Measurements from ENCODE around the gene MYL2. TPM values are rescaled to one million over a fixed set of nuclear protein-coding genes. Genes with fewer than 3 reads are reported as not detected.

Gene MYL2
- total and polyA plus RNA-seq, 12 donors: 9,270 to 56,186 (median 26,130) TPM

DNA sequence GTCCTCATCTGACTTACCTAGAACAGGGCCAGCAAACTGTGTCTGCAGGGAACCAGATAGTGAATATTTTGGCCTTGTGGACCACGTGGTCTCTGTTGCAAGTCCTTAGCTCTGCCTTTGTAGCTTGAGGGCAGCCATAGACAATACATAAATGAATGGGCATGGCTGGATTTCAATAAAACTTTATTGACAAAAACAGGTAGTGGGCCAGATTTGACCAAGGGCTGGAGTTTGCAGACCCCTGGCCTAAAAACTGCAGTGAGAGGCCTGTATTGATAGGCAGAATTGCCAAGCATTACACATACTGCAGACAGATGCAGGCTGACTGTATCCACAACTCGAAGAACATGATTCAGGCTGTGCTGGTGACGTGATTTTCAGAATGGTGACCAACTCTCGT, 48.3 kb downstream of the MYL2 start:
- DNase-seq (no peak), ATAC-seq (no peak)
- 59 to 74% methylated on average over 4 of the region's 4 CpGs for WGBS, 2 donors
- intact Hi-C loops (cut with DNase I): no loop called here
- Histone ChIP-seq H3K9me3 (peaks cover 0 to 4% (median 0%) of the 10 kb centered on the region in 11 donors), H3K4me3 (no peak overlapping the region), H3K27me3 (no peaks in the 10 kb centered on the region), H3K36me3 (no peaks in the 10 kb centered on the region), H3K27ac (no peak overlapping the region), H3K4me1 (peaks cover 0 to 8% (median 0%) of the 10 kb centered on the region in 9 donors)
- TF ChIP-seq, protein P1, sequence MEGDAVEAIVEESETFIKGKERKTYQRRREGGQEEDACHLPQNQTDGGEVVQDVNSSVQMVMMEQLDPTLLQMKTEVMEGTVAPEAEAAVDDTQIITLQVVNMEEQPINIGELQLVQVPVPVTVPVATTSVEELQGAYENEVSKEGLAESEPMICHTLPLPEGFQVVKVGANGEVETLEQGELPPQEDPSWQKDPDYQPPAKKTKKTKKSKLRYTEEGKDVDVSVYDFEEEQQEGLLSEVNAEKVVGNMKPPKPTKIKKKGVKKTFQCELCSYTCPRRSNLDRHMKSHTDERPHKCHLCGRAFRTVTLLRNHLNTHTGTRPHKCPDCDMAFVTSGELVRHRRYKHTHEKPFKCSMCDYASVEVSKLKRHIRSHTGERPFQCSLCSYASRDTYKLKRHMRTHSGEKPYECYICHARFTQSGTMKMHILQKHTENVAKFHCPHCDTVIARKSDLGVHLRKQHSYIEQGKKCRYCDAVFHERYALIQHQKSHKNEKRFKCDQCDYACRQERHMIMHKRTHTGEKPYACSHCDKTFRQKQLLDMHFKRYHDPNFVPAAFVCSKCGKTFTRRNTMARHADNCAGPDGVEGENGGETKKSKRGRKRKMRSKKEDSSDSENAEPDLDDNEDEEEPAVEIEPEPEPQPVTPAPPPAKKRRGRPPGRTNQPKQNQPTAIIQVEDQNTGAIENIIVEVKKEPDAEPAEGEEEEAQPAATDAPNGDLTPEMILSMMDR (IDR thresholded peaks at IDR 0.05): no peak

DNA sequence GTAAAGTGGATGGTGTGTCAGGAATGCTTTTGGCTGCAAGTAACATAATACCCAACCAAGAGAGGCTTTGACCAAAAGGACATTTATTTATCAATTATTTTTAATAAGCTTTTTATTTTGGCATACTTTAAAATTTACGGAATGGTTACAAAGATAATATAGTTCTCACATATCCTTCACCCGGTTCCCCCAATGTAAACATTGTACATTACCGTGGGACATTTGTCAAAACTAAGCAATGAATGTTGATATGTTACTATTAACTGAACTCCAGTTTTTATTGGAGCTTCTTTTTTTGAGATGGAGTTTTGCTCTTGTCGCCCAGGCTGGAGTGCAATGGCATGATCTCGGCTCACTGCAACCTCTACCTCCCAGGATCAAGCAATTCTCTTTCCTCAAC, 50.6 kb downstream of the MYL2 start:
- intact Hi-C loops (cut with DNase I): no loop called here
- Histone ChIP-seq H3K4me3 (no peak overlapping the region), H3K9me3 (no peaks in the 10 kb centered on the region), H3K27me3 (no peaks in the 10 kb centered on the region), H3K27ac (peak overlapping the region in 1 of 10 donors; percentile 77), H3K36me3 (no peaks in the 10 kb centered on the region), H3K4me1 (peaks cover 0 to 13% (median 0%) of the 10 kb centered on the region in 9 donors)
- ATAC-seq (no peak), DNase-seq (no peak)
- whole genome bisulfite sequencing, 2 donors: 93 to 95% methylated on average over 5 of the region's 5 CpGs
- TF ChIP-seq, protein P1 (IDR thresholded peaks at IDR 0.05): no peak

DNA sequence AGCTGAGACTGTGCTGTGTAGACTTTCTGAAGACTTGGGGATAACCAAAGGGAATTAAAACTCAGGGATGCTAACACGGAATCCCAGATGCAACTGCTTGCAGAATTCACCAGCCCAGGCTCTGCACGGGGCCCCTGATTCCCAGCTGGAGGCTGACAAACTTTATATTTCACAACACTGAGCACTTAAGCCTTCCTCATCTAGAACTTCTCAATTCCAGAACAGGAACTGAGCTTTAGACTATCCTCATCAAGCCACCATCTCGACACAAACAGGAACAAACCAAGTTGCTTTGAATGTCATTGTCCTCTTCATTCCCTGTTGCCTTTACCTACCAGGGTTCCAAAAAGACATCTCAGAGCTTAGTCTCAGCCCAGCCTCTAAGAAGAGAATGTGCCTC, 51.4 kb downstream of the MYL2 start:
- H3K4me3 ChIP-seq: no peak overlapping the region
- peak overlapping the region in 1 of 10 donors; percentile 77 for H3K27ac ChIP-seq
- WGBS, 2 donors: 67 to 76% methylated on average over 3 of the region's 3 CpGs
- intact Hi-C loops (cut with DNase I): no loop called here
- peaks cover 0 to 13% (median 0%) of the 10 kb centered on the region in 9 donors for H3K4me1 ChIP-seq
- no peaks in the 10 kb centered on the region for H3K36me3 ChIP-seq
- ATAC-seq: peak in 2 of 8 donors; percentile 37 to 39
- no peak for DNase-seq
- TF ChIP-seq, protein P1 (IDR thresholded peaks at IDR 0.05): no peak
- H3K9me3 ChIP-seq: no peaks in the 10 kb centered on the region
- H3K27me3 ChIP-seq: no peaks in the 10 kb centered on the region

DNA sequence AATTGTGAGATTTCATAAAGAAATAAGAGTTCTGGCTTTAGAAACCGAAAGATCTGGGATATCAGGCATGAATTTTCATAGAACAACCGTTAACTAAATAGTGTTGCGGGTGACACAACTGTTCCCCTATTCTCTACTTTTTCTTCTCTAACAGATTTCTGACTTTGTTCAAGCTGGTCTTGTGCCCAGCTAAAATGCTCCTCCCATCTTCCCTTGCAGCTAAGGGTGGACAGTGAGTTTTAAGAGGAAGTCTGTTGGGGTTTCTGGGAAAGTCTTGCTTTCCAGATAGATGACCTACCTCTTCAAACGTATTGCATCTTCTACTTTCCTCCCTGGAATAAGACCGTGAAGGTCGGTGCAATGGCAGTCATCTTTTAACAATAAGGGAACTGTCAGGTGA, 54.9 kb downstream of the MYL2 start:
- 83 to 88% methylated on average over 6 of the region's 6 CpGs for WGBS, 2 donors
- no peak for ATAC-seq
- intact Hi-C loops (cut with DNase I): no loop called here

More for the DNA sequence above, 54.9 kb downstream of the MYL2 start:
- no peaks in the 10 kb centered on the region for H3K27me3 ChIP-seq
- H3K27ac ChIP-seq: no peak overlapping the region
- no peaks in the 10 kb centered on the region for H3K9me3 ChIP-seq
- peaks cover 0 to 16% (median 0%) of the 10 kb centered on the region in 9 donors for H3K4me1 ChIP-seq
- TF ChIP-seq, protein P1 (IDR thresholded peaks at IDR 0.05): no peak
- H3K4me3 ChIP-seq: no peak overlapping the region
- DNase-seq: no peak
- no peaks in the 10 kb centered on the region for H3K36me3 ChIP-seq
